ENCODE measurements around the gene FRMD1.

DNA sequence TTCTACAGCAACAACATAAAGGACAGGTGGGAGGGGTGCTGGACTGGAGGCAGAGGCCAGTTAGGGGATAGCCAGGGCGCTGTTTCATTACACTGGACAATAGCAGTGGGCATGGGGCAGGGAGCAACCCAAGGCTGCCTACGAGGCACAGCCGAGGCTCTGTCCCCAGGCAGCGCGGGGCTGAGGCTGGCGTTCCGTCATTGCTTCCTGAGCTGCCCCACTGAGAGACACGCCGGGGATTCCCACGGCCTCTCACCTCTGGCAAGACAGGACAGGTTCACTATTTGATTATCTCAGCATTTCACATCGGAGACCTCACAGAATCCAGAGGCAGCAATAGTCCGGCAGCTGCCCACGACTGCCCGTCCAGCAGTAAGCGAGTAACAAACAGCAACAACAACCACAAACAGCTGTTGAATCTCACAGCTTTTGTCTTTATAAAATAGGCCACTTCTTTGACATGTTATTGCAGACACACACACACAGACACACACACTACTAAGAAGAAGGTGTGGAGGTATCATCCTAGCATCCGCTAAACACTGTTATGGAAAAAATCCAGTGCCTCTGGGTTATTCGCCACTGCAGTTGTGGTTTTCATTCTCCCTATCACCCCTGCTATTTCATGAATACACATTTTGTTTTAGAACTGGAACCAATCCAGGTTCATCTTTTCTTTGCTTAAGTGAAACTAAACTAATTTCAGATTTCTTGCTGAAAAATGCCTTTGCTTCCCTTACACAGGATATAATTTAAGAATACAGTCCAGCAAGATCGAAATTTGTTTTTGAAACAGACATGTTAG, 62.1 kb downstream of the FRMD1 start:
- TF ChIP-seq POLR2A (IDR thresholded peaks at IDR 0.05; ENCODE audit: borderline replicate concordance, extremely low read depth, insufficient read depth, insufficient read length) (no peak), EZH2 (IDR thresholded peaks at IDR 0.05) (no peak), POLR2AphosphoS5 (IDR thresholded peaks at IDR 0.05; ENCODE audit: low read depth, low read length) (no peak), YY1 (IDR thresholded peaks at IDR 0.05; ENCODE audit: extremely low read depth, insufficient replicate concordance, low read depth, low read length) (no peak), ELF1 (IDR thresholded peaks at IDR 0.05; ENCODE audit: borderline replicate concordance, low read depth) (no peak), CBX3 (IDR thresholded peaks at IDR 0.05; ENCODE audit: low read depth) (no peak), EZH2phosphoT487 (IDR thresholded peaks at IDR 0.05; ENCODE audit: borderline replicate concordance) (no peak), ZNF274 (IDR thresholded peaks at IDR 0.05; ENCODE audit: low read depth, low read length) (no peak), SIN3A (IDR thresholded peaks at IDR 0.05; ENCODE audit: low read depth) (no peak), RAD21 (IDR thresholded peaks at IDR 0.05; ENCODE audit: low read depth) (no peak)
- TF ChIP-seq, protein P1, sequence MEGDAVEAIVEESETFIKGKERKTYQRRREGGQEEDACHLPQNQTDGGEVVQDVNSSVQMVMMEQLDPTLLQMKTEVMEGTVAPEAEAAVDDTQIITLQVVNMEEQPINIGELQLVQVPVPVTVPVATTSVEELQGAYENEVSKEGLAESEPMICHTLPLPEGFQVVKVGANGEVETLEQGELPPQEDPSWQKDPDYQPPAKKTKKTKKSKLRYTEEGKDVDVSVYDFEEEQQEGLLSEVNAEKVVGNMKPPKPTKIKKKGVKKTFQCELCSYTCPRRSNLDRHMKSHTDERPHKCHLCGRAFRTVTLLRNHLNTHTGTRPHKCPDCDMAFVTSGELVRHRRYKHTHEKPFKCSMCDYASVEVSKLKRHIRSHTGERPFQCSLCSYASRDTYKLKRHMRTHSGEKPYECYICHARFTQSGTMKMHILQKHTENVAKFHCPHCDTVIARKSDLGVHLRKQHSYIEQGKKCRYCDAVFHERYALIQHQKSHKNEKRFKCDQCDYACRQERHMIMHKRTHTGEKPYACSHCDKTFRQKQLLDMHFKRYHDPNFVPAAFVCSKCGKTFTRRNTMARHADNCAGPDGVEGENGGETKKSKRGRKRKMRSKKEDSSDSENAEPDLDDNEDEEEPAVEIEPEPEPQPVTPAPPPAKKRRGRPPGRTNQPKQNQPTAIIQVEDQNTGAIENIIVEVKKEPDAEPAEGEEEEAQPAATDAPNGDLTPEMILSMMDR (IDR thresholded peaks at IDR 0.05 in 2 of 3, conservative IDR thresholded peaks at IDR 0.05 in 1 of 3; ENCODE audit: borderline replicate concordance in 1 of 3, insufficient read depth in 1 of 3, low read depth in 2 of 3, low read length in 2 of 3) = no peak
- TF ChIP-seq, protein P2, sequence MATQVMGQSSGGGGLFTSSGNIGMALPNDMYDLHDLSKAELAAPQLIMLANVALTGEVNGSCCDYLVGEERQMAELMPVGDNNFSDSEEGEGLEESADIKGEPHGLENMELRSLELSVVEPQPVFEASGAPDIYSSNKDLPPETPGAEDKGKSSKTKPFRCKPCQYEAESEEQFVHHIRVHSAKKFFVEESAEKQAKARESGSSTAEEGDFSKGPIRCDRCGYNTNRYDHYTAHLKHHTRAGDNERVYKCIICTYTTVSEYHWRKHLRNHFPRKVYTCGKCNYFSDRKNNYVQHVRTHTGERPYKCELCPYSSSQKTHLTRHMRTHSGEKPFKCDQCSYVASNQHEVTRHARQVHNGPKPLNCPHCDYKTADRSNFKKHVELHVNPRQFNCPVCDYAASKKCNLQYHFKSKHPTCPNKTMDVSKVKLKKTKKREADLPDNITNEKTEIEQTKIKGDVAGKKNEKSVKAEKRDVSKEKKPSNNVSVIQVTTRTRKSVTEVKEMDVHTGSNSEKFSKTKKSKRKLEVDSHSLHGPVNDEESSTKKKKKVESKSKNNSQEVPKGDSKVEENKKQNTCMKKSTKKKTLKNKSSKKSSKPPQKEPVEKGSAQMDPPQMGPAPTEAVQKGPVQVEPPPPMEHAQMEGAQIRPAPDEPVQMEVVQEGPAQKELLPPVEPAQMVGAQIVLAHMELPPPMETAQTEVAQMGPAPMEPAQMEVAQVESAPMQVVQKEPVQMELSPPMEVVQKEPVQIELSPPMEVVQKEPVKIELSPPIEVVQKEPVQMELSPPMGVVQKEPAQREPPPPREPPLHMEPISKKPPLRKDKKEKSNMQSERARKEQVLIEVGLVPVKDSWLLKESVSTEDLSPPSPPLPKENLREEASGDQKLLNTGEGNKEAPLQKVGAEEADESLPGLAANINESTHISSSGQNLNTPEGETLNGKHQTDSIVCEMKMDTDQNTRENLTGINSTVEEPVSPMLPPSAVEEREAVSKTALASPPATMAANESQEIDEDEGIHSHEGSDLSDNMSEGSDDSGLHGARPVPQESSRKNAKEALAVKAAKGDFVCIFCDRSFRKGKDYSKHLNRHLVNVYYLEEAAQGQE (IDR thresholded peaks at IDR 0.05; ENCODE audit: low read depth) = no peak

All from HCT116 (cell line).